Gastroesophageal sphincter (tissue), 4 donors: Measurements from ENCODE around the gene CIITA. TPM values are rescaled to one million over a fixed set of nuclear protein-coding genes. Genes with fewer than 3 reads are reported as not detected.

Source experiments
- ATAC-seq: fragments of 150-250 bp; one replicate; pipeline ENCODE4 v1.9.1; 2016; ENCODE audit warnings: mild to moderate bottlenecking, moderate library complexity
- H3K27ac ChIP-seq, 4 donors: fragments of 200-600 bp; sonication (generic) in 3 of 4; 1 replicate in 3 of 4; 2 replicates in 1 of 4; pipeline ENCODE4 v1.5.1; 2016 to 2019
- H3K27me3 ChIP-seq: fragments of 200-600 bp; sonication (generic); one replicate; pipeline ENCODE4 v1.5.1; 2019
- H3K36me3 ChIP-seq, 2 donors: fragments of 200-600 bp; sonication (generic); one replicate each; pipeline ENCODE4 v1.5.1; 2019; ENCODE audit warnings: control low read depth in 1 of 2
- H3K4me1 ChIP-seq, 3 donors: fragments of 200-600 bp; sonication (generic); 1 replicate in 2 of 3; 2 replicates in 1 of 3; pipeline ENCODE4 v1.5.1; 2016 to 2019; ENCODE audit warnings: control low read depth in 2 of 3
- H3K4me3 ChIP-seq, 2 donors: fragments of 200-600 bp; sonication (generic); one replicate each; pipeline ENCODE4 v1.5.1; 2019; ENCODE audit warnings: mild to moderate bottlenecking in 1 of 2, moderate library complexity in 1 of 2
- H3K9me3 ChIP-seq, 3 donors: fragments of 200-600 bp; sonication (generic); one replicate each; pipeline ENCODE4 v1.5.1; 2017 to 2019; ENCODE audit warnings: control low read depth in 2 of 3
- EP300 ChIP-seq: sonication (generic); formaldehyde crosslinking; IDR thresholded peaks from one replicate; pipeline ENCODE4 v1.6.1; 2017; ENCODE audit warnings: antibody characterized with exemption, mild to moderate bottlenecking
- POLR2A ChIP-seq, 2 donors: fragments of 450-650 bp; IDR thresholded peaks; one replicate each; pipeline ENCODE4 v1.6.1; 2017; ENCODE audit warnings: antibody characterized with exemption in 2 of 2, mild to moderate bottlenecking in 2 of 2, moderate library complexity in 1 of 2
- POLR2AphosphoS5 ChIP-seq: sonication (generic); formaldehyde crosslinking; IDR thresholded peaks from one replicate; pipeline ENCODE4 v1.6.1; 2017; ENCODE audit warnings: antibody characterized with exemption
- WGBS, 2 donors: methylation state at CpG; one replicate each; pipeline ENCODE4 v1.1.5; 2018; ENCODE audit warnings: low coverage in 1 of 2; 5-methylcytosine and 5-hydroxymethylcytosine counted together
- total RNA-seq, 4 donors: library from RNA; depleted of rRNA; stranded (reverse); fragments of >200 nt; gene quantifications; one replicate each; pipeline ENCODE4 v1.1.0, GENCODE V29; 2016
- TF ChIP-seq, protein P1 (sequence below), 4 experiments: fragments of 200-600 bp in 2 of 4; fragments of 450-650 bp in 2 of 4; sonication (generic) in 1 of 4; IDR thresholded peaks; one replicate each; pipeline ENCODE4 v1.5.1; 2017 to 2019; ENCODE audit warnings: antibody characterized with exemption in 4 of 4, mild to moderate bottlenecking in 2 of 4, moderate library complexity in 2 of 4

CIITA gene
- total RNA-seq, 4 donors from 2014 or later = 4.3 to 26.5 (median 7.4) TPM

DNA sequence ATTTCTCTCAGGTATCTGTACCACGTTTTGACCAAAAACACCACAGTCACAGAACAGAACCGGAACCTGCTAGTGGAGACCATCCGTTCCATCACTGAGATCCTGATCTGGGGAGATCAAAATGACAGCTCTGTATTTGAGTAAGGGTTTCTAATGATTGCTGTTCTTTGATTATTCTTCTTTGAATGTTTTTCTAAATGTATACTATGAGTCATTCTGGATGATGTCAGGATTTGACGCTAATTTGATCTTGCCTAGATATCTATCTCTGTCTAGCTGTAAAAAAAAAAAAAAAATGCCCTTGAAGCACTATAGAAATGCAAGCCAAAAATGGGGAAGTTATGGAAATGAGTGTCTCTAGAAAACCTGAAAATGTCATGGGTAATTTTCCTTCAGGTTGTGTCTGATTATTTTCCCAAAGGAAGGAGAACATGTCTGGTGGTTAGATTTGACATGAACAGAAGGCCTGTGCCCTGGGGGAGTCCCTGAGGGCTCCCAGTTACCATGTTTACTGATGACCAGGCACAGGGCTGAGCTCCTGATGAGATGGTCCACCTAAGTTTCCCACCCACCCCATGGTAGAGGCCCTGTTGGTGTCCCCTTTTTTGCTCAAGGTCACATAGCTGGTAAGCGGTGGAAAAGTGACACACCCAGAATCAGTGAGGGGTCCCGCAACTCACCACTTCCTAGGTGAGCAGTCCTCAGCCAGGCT is 80.9 kb downstream of the CIITA start:
- Histone ChIP-seq H3K9me3 (no peaks in the 10 kb centered on the region), H3K27me3 (no peaks in the 10 kb centered on the region), H3K4me1 (peaks cover 0 to 22% (median 7%) of the 10 kb centered on the region in 3 donors), H3K36me3 (peaks cover 0 to 30% of the 10 kb centered on the region in 2 donors), H3K4me3 (no peak overlapping the region), H3K27ac (no peak overlapping the region)
- ATAC-seq = no peak
- WGBS, 2 donors = 56 to 78% methylated on average over 3 to 4 of the region's 6 CpGs
- no peak for TF ChIP-seq POLR2AphosphoS5

DNA sequence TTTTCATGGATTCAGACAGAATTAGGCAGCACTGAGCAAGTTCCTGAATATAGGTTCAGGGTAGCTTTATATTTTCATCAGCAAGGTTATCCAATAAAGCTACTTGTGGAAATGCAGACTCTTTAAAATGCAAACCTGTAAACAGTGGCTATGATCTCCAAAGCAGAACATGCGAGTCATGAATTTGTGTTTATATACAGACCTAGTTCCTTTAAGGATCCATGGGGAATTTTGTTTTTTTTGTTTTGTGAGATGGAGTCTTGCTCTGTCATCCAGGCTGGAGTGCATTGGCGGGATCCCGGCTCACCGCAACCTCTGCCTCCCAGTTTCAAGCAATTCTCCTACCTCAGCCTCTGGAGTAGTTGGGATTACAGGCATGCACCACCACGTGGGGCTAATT is 82.2 kb downstream of the CIITA start:
- TF ChIP-seq POLR2A (IDR thresholded peaks at IDR 0.05) (no peak), EP300 (no peak), POLR2AphosphoS5 (no peak)
- TF ChIP-seq, protein P1, sequence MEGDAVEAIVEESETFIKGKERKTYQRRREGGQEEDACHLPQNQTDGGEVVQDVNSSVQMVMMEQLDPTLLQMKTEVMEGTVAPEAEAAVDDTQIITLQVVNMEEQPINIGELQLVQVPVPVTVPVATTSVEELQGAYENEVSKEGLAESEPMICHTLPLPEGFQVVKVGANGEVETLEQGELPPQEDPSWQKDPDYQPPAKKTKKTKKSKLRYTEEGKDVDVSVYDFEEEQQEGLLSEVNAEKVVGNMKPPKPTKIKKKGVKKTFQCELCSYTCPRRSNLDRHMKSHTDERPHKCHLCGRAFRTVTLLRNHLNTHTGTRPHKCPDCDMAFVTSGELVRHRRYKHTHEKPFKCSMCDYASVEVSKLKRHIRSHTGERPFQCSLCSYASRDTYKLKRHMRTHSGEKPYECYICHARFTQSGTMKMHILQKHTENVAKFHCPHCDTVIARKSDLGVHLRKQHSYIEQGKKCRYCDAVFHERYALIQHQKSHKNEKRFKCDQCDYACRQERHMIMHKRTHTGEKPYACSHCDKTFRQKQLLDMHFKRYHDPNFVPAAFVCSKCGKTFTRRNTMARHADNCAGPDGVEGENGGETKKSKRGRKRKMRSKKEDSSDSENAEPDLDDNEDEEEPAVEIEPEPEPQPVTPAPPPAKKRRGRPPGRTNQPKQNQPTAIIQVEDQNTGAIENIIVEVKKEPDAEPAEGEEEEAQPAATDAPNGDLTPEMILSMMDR (IDR thresholded peaks at IDR 0.05) = no peak
- no peak overlapping the region for H3K27ac ChIP-seq

DNA sequence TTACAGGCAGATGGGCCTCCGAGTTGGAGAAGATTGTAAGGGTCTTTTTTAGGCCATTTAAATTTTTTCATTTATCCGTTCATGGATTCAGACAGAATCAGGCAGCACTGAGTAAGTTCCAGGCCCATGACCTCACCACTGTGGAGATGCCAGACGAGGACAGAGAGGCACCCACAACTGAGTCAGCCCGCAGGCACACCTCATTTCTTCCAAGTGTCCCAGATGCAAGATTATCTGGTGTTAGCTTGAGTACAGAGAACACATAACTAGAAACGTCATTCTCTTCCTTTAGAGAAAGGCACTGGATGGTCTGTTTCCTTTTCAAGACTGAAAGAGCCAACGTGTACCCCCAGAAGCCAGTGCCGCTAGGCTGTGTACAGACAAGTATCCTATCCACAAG is 84.2 kb downstream of the CIITA start:
- TF ChIP-seq EP300 (no peak), POLR2AphosphoS5 (peak; percentile 49)
- Histone ChIP-seq H3K4me1 (peaks cover 0 to 26% (median 7%) of the 10 kb centered on the region in 3 donors), H3K27ac (peak overlapping the region; percentile 21 to 63 (median 44)), H3K27me3 (no peaks in the 10 kb centered on the region), H3K36me3 (peaks cover 0 to 40% of the 10 kb centered on the region in 2 donors), H3K9me3 (no peaks in the 10 kb centered on the region), H3K4me3 (no peak overlapping the region)
- WGBS, 2 donors = 50 to 62% methylated on average over 5 to 7 of the region's 7 CpGs
- ATAC-seq = peak; percentile 58

More for the DNA sequence above, 82.2 kb downstream of the CIITA start:
- Histone ChIP-seq H3K4me3 (no peak overlapping the region), H3K4me1 (peaks cover 0 to 22% (median 7%) of the 10 kb centered on the region in 3 donors), H3K27me3 (no peaks in the 10 kb centered on the region), H3K9me3 (no peaks in the 10 kb centered on the region), H3K36me3 (peaks cover 0 to 40% of the 10 kb centered on the region in 2 donors)
- WGBS, 2 donors = 65 to 82% methylated on average over 2 to 5 of the region's 5 CpGs
- ATAC-seq = no peak

DNA sequence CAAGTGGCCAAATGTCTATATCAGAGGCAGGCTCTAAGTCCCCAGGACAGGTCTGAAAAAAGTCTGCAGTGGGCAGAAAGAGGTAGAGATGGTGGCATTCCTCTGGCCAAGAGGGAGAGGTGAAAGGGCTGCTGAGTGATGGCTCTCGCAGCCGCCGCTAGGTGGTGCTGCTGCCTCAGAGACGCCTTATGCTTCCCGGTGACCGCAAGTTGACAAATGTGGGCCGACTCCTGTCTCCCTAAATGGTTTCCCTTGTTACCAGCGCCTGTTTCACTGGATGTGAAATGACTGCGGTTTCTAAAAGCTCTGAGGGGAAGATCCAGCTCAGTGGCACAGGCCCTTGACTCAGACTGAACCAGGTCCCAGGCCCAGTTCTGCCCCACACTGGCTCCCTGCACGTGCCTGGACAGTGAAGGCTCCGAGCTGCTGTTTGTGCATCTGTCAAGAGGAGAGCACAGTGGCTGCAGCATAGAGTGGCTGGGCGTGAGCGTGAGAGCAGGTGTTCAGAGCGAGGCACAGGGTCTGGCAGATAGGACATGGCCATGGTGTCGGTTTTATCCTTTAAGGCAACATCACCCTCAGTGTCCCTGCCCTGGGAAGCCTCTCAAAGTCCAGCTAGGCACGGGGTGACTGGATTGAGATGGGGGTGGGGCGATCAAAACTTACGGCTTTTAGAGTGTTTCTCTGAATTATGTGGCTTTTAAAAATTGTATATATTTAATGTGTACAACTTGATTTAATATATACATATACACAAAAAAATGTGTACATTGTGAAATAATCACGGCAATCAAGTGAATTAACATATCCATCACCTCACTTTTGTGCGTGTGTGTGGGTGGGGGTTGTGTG is 87.3 kb downstream of the CIITA start:
- ATAC-seq = peak; percentile 86
- H3K36me3 ChIP-seq = peaks cover 0 to 34% of the 10 kb centered on the region in 2 donors
- H3K27ac ChIP-seq = peak overlapping the region in 3 of 4 donors; percentile 60 to 67 (median 65)
- H3K9me3 ChIP-seq = no peaks in the 10 kb centered on the region
- peaks cover 0 to 22% (median 7%) of the 10 kb centered on the region in 3 donors for H3K4me1 ChIP-seq
- H3K27me3 ChIP-seq = no peaks in the 10 kb centered on the region
- 34 to 50% methylated on average over 5 to 10 of the region's 20 CpGs for WGBS, 2 donors
- H3K4me3 ChIP-seq = no peak overlapping the region
- no peak for TF ChIP-seq EP300
- no peak for TF ChIP-seq POLR2A (IDR thresholded peaks at IDR 0.05)
- TF ChIP-seq, protein P1 (IDR thresholded peaks at IDR 0.05) = peak; percentile 92 to 95 (median 93)
- TF ChIP-seq POLR2AphosphoS5 = peak; percentile 8

DNA sequence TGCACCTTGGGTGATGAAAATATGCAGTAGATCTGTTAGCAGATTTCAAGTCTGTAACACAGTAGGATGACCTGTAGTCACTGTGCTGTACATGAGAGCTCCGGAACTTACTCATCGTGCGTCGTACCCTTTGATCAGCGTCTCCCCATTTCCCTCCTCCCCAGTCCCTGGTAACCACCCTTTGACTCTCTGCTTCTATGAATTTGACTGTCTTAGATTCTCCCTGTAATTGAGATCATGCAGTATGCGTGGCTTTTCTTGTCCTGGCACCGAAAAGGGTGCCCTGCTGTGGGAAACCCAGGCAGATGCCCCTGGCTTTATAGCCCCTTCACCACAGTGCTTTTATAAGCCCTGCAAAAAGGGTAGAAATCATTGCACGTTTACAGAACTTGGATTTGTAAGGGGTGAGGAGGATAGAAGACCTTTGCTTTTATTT is 87.9 kb downstream of the CIITA start:
- no peak for ATAC-seq
- TF ChIP-seq EP300 = no peak
- TF ChIP-seq, protein P1 (IDR thresholded peaks at IDR 0.05) = no peak
- no peak for TF ChIP-seq POLR2A (IDR thresholded peaks at IDR 0.05)
- no peak for TF ChIP-seq POLR2AphosphoS5
- Histone ChIP-seq H3K9me3 (no peaks in the 10 kb centered on the region), H3K4me3 (no peak overlapping the region), H3K36me3 (peaks cover 0 to 40% of the 10 kb centered on the region in 2 donors), H3K4me1 (peaks cover 0 to 21% (median 7%) of the 10 kb centered on the region in 3 donors), H3K27ac (peak overlapping the region in 1 of 4 donors; percentile 67), H3K27me3 (no peaks in the 10 kb centered on the region)
- whole genome bisulfite sequencing, 2 donors = 93 to 97% methylated on average over 6 to 7 of the region's 8 CpGs
